WTC11 (cell line): Measurements from ENCODE around the gene COPE.

Experiments
- CBFB ChIP-seq: sonication (generic); formaldehyde crosslinking; IDR thresholded peaks from 2 replicates; pipeline ENCODE4 v1.8.1; 2022; ENCODE audit warnings: mild to moderate bottlenecking, low read depth, missing genetic modification reagents
- CTCF ChIP-seq: fragments of 200-600 bp; IDR thresholded peaks from 2 replicates; pipeline ENCODE4 v1.8.0; 2022; ENCODE audit warnings: antibody characterized with exemption
- USF1 ChIP-seq: sonication (generic); formaldehyde crosslinking; IDR thresholded peaks from 2 replicates; pipeline ENCODE4 v1.8.0; 2022; ENCODE audit warnings: mild to moderate bottlenecking, missing genetic modification reagents
- TF ChIP-seq, protein P1 (sequence below): fragments of 250-450 bp; sonication (Bioruptor Pico); IDR thresholded peaks from 2 replicates; pipeline ENCODE4 v2.1.2; 2022; ENCODE audit warnings: mild to moderate bottlenecking, moderate library complexity
- TF ChIP-seq, protein P2 (sequence below): sonication (generic); formaldehyde crosslinking; IDR thresholded peaks from 2 replicates; pipeline ENCODE4 v1.8.0; 2022; ENCODE audit warnings: missing genetic modification reagents
- TF ChIP-seq, protein P3 (sequence below): sonication (generic); formaldehyde crosslinking; IDR thresholded peaks from 2 replicates; pipeline ENCODE4 v1.8.1; 2023; ENCODE audit warnings: mild to moderate bottlenecking, missing genetic modification reagents
- TF ChIP-seq, protein P4 (sequence below): sonication (generic); formaldehyde crosslinking; IDR thresholded peaks from 2 replicates; pipeline ENCODE4 v1.8.1; 2022; ENCODE audit warnings: low read depth, missing genetic modification reagents, borderline replicate concordance

GRCh38 chr19:18869781-18870530 is 49.2 kb downstream of the COPE start:
- TF ChIP-seq, protein P1, sequence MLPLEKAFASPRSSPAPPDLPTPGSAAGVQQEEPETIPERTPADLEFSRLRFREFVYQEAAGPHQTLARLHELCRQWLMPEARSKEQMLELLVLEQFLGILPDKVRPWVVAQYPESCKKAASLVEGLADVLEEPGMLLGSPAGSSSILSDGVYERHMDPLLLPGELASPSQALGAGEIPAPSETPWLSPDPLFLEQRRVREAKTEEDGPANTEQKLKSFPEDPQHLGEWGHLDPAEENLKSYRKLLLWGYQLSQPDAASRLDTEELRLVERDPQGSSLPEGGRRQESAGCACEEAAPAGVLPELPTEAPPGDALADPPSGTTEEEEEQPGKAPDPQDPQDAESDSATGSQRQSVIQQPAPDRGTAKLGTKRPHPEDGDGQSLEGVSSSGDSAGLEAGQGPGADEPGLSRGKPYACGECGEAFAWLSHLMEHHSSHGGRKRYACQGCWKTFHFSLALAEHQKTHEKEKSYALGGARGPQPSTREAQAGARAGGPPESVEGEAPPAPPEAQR = no peak
- TF ChIP-seq CBFB (CRISPR knock-in tag) (no peak), CTCF (no peak), USF1 (CRISPR knock-in tag) (no peak)
- TF ChIP-seq, protein P2, sequence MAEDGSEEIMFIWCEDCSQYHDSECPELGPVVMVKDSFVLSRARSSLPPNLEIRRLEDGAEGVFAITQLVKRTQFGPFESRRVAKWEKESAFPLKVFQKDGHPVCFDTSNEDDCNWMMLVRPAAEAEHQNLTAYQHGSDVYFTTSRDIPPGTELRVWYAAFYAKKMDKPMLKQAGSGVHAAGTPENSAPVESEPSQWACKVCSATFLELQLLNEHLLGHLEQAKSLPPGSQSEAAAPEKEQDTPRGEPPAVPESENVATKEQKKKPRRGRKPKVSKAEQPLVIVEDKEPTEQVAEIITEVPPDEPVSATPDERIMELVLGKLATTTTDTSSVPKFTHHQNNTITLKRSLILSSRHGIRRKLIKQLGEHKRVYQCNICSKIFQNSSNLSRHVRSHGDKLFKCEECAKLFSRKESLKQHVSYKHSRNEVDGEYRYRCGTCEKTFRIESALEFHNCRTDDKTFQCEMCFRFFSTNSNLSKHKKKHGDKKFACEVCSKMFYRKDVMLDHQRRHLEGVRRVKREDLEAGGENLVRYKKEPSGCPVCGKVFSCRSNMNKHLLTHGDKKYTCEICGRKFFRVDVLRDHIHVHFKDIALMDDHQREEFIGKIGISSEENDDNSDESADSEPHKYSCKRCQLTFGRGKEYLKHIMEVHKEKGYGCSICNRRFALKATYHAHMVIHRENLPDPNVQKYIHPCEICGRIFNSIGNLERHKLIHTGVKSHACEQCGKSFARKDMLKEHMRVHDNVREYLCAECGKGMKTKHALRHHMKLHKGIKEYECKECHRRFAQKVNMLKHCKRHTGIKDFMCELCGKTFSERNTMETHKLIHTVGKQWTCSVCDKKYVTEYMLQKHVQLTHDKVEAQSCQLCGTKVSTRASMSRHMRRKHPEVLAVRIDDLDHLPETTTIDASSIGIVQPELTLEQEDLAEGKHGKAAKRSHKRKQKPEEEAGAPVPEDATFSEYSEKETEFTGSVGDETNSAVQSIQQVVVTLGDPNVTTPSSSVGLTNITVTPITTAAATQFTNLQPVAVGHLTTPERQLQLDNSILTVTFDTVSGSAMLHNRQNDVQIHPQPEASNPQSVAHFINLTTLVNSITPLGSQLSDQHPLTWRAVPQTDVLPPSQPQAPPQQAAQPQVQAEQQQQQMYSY (CRISPR knock-in tag) = no peak
- TF ChIP-seq, protein P3, sequence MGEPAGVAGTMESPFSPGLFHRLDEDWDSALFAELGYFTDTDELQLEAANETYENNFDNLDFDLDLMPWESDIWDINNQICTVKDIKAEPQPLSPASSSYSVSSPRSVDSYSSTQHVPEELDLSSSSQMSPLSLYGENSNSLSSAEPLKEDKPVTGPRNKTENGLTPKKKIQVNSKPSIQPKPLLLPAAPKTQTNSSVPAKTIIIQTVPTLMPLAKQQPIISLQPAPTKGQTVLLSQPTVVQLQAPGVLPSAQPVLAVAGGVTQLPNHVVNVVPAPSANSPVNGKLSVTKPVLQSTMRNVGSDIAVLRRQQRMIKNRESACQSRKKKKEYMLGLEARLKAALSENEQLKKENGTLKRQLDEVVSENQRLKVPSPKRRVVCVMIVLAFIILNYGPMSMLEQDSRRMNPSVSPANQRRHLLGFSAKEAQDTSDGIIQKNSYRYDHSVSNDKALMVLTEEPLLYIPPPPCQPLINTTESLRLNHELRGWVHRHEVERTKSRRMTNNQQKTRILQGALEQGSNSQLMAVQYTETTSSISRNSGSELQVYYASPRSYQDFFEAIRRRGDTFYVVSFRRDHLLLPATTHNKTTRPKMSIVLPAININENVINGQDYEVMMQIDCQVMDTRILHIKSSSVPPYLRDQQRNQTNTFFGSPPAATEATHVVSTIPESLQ (CRISPR knock-in tag) = no peak
- TF ChIP-seq, protein P4, sequence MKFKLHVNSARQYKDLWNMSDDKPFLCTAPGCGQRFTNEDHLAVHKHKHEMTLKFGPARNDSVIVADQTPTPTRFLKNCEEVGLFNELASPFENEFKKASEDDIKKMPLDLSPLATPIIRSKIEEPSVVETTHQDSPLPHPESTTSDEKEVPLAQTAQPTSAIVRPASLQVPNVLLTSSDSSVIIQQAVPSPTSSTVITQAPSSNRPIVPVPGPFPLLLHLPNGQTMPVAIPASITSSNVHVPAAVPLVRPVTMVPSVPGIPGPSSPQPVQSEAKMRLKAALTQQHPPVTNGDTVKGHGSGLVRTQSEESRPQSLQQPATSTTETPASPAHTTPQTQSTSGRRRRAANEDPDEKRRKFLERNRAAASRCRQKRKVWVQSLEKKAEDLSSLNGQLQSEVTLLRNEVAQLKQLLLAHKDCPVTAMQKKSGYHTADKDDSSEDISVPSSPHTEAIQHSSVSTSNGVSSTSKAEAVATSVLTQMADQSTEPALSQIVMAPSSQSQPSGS = no peak
